DMS 273 (cell line): ENCODE measurements around the gene STAG1.
"Not testable (repeated sequence)": the region's sequence is repeated elsewhere in the genome, so short reads cannot be mapped to it uniquely, and the experiment has no call there.

Experiments used
- DNase-seq: peaks from one replicate; lab custom pipeline; 2025; ENCODE audit not compliant: unreplicated experiment; lab: John Stamatoyannopoulos, UW

The STAG1 gene

DNA sequence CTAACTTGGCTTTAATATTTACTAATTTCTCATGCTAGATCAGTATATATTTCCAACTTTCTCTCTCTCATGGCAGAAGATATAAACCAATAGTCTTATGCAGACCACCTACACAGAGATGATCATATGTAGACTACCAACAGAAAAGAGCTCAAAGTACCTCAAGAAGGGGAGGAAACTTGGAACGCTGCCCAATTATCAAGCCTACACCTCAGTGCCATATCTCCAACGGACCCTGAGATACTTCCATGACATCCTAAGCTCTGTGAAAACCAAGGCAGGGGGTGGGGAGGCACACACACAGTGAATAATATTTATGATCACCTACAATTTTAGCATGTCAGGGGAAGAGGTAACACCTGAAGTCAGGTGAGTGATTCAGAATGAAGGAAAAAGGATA, 100.6 kb downstream of the STAG1 start:
- DNase-seq: no peak

DNA sequence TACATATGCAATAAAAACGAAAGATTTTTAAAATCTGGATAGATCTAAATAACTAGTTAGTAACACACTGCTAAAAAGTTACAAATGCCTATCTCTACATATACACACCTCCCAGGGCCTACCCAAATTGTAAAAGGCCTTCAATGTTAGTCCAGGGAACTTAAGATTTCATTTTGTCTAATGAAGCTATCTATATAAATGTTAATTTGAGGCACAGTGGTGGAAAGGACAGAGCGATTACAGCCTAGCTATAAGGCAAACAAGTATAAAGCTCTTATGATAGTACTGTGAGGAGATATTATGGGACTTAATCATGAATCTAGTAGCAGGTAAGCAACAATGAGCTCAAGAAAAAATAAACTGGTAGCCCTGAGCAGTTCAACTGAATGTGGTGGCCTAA, 101.7 kb downstream of the STAG1 start:
- DNase-seq: no peak

GRCh38 chr3:136645915-136646314, 106.3 kb downstream of the STAG1 start:
- no peak for DNase-seq

DNA sequence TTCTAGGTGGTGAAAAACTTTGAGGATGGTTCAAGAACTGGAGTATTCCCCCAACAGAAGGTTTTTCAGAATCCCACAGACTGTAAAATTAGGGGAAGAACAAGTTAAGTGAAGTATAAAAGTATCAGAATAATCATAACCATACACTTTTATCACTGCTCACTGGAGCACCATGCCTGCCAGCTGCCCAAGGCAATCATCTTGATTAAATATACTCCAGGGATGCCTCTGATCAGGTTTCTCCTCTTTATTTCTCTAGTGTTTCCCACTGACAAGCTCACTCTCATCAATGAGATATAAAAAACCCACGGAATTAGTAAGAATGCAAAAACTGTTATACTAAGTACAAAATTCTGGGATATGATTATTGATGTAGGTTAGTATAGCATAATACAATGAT, 108.0 kb downstream of the STAG1 start:
- DNase-seq: peak; percentile 46

- DNase-seq: not testable (repeated sequence)
These were observed 108.8 kb downstream of the STAG1 start for GRCh38 chr3:136643380-136643779.

DNA sequence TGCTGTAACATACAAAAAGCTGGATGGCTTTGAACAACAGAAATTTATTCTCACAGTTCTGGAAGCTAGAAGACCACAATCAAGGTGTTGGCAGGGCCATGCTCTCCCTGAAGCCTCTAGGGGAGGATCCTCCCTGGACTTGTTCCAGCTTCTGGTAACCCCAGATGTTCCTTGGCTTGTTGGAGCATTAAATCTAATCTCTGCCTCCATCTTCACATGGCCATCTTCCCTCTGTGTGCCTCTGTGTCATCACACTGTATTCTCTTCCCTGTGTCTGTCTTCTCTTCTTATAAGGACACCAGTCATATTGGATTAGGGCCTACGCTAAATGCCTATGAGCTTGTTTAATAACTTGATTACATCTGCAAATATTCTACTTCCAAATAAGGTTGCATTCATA, 109.5 kb downstream of the STAG1 start:
- peak; percentile 73 for DNase-seq

DNA sequence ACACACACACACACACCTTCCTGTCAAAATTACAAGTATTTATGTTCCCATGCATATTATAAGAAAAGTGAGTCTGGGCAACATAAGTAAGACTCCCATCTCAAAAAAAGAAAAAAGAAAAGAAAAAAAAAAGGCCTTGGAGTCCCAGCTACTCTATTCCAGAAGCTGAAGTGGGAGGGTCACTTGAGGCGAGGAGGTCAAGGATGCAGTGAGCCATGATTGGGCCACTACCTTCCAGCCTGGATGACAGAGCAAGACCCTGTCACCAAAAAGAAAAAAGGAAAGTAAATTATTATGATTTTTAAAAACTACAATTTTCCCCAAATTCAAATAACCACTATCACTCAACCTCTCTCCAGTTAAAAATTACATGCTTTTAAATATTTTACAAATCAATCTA, 113.1 kb downstream of the STAG1 start:
- no peak for DNase-seq

DNA sequence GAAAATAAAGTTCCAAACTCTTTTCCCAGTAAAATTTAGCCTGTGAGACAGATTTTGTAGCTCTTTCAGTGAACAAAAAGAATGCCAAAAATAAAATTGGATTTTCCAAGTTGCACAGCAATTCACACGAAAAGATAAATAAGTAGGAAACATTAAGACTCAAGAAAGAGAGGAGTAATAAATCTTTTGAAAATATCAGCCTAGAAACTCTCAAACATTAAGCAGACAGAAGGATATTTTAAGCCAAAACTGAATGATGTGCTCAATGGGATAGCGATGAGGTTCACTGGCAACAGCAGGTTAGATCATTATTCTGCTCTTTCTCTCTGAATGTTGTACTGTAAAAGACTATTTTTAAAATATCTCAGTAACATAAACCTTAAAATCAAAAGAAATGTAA, 115.0 kb downstream of the STAG1 start:
- no peak for DNase-seq

GRCh38 chr3:136634821-136635220, 117.4 kb downstream of the STAG1 start:
- no peak for DNase-seq

DNA sequence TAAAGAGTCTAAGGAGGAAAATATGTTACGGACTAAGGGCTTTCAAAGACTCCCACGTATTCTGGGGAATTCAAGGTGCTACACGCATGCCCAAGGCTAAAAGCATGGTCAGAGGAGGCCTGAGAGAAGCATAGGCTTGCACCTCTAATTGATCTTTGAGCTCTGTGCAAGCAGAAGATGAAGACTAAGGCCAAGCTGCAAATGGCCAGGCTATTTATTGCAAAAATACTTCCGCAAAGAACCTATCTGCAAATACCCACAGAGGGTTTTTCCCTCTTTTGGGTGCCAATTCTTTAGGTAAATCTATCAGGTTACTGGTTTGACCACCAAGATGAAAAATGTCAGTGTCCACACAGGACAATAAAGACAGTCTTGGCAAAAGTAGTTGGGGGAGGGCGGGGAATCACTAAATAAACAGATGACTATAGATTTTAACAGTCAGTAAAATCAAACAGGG, 119.5 kb downstream of the STAG1 start:
- DNase-seq: no peak

DNA sequence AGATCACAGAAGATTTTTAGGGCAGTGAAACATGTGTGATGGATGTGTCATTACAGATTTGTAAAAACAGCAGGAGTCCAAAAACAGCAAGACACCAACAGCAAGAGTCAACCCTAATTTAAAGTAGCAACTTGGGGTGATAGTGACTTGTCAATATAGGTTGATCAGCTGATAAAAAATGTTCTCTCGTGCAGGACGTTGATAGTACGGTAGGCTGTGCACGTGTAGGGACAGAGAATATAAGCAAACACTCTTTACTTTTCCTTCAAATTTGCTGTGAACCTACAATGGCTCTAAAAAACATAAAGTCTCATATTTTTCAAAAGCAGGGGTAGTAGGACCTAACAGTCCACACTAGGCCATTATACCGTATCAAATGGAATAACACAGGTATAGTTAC, 120.8 kb downstream of the STAG1 start:
- DNase-seq: no peak

- DNase-seq: peak; percentile 15
These were observed 121.3 kb downstream of the STAG1 start for GRCh38 chr3:136630915-136631314.

DNA sequence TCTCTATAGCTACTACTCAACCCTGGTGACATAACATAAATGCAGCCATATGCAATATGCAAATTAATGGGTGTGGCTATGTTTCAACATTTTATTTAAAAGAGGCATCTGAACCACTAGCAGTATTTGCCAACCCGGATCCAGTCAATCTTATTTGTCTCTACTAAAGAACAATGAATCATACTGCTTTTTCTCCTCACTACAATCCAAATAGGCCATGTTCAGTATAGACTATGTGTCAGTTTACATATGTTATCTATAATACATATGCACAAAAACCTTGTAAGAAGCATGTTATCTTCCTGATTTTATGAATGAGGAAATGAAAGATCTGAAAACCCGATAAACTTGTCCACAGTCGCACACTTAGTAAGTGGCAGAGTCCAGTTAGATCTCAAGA, 125.7 kb downstream of the STAG1 start:
- DNase-seq: no peak

DNA sequence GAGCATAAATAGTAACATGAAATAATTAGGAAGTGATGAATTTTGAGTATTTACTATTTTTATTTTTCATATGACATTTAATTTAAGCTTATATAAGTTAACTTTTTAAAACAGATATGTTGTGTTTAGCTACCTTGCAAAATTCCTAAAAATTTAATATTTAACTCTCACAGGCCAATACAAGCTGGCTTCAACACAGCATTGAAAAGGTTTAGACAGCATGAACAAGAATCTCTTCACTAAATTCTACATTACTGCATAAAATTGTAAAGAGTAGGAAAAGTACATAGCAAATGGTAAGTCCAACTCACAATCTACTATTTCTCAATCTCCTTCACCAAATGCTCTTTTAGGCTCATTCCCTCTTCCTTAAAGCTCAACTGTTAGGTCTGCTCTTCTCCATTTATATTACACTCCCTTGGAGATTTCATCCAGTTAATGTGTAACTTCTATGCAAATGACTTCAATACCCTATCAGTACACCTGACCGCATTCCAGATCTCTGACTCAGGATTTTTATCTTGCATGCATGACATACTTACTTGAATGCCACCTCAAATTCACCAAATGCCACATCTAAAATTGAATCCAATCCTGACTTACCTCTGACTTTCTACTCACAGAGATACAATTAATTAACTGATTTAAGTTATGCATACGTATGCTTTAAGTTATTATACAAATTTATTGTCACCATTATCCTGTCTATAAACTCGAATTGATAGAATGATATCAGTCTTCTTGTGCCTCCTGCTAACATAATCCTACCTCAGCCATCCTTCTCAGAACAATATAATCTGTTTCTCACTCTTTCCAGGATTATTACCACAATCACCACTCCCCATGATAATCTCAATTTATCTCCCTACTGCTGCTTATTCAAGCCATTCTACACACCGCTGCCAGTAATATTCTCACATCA, 127.0 kb downstream of the STAG1 start:
- DNase-seq: no peak

- no peak for DNase-seq
These were observed 127.8 kb downstream of the STAG1 start for GRCh38 chr3:136624371-136624770.

DNA sequence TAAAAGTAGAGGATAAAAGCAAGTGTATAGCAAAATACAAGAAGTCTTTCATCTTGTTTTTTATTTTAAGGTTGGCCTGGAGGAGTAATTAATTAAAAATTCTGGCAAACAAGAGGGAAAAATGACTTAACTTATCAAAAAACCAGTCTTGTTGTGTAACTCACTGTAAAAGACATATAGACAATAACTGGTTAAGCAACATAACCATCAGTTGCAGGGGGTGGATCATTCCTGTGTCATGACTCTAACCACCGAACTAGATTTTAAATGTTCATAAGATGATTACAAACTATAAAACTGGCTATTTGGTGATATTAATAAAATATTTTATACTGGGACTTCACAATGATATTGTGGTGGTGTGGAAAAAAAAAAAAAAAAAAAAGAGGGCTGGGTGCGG, 130.6 kb downstream of the STAG1 start:
- no peak for DNase-seq

- DNase-seq: no peak
These were observed 131.7 kb downstream of the STAG1 start for GRCh38 chr3:136620436-136620835.

DNA sequence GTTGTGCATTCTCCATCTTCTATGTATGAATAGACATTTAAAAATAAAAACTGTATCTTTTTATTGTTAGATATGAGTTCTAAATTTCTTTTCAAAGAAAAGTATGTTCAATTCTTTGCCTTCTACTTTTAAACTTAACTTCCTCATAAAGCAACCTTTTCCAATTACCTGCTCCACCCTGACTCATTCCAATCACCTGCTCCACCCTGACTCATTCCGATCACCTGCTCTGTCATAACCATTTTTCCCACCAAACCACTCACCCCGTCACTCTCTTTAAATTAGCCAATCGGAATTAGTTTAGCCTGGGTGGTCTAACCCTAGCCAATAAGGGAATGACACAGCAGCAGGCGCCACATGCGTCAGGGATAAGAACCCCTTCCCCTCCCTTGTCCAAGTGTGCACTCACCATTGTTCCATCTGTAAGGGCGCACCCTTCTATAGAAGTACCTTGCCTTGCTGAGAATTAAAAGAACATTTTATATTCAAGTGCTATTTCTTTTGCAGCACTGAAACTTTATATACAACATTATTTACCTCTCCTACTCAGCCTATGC, 134.1 kb downstream of the STAG1 start:
- DNase-seq: not testable (repeated sequence)

- no peak for DNase-seq
These were observed 135.0 kb downstream of the STAG1 start for GRCh38 chr3:136617198-136617597.

DNA sequence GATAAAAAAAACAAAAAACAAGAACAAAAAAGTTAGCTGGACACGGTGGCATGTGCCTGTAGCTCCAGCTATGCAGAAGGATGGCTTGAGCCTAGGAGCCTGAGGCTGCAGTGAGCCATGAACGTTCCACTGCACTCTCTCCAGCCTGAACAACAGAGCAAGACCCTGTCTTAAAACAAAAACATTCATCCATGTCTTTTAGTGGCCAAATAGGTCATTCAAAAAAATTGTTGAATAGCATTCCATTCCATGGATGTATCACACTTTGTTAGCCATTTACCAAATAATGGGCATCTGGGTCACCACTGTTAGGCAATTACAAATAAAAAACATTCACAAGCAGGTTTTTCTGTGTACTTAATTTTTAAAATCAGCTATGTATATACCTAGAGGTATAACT, 139.7 kb downstream of the STAG1 start:
- no peak for DNase-seq

GRCh38 chr3:136606990-136607389, 145.2 kb downstream of the STAG1 start:
- no peak for DNase-seq

GRCh38 chr3:136606216-136606615, 146.0 kb downstream of the STAG1 start:
- not testable (repeated sequence) for DNase-seq

GRCh38 chr3:136604961-136605360, 147.2 kb downstream of the STAG1 start:
- no peak for DNase-seq
